ENCODE data around the gene OR5H1.
"Not testable (repeated sequence)": the region's sequence is repeated elsewhere in the genome, so short reads cannot be mapped to it uniquely, and the experiment has no call there.

OR5H1 gene

DNA sequence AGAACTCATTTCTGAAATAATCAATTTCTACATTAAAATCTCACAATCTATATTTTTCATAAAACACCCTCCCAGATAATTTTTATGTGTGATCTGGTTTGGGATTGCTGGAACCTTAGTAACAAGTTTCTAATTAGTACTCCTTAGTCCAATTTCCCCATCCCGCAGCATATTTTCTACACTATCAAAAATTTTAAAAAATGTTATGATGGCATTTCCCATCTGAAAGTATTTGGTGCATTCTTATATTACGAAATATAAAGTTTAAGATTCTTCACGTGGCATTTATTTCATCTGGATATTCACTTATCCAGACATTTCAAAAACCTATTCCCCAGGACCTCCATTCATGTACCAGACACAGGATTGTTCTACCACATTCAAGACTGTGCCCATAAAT lies 18.2 kb downstream of the OR5H1 start:
- TF ChIP-seq, protein P1, sequence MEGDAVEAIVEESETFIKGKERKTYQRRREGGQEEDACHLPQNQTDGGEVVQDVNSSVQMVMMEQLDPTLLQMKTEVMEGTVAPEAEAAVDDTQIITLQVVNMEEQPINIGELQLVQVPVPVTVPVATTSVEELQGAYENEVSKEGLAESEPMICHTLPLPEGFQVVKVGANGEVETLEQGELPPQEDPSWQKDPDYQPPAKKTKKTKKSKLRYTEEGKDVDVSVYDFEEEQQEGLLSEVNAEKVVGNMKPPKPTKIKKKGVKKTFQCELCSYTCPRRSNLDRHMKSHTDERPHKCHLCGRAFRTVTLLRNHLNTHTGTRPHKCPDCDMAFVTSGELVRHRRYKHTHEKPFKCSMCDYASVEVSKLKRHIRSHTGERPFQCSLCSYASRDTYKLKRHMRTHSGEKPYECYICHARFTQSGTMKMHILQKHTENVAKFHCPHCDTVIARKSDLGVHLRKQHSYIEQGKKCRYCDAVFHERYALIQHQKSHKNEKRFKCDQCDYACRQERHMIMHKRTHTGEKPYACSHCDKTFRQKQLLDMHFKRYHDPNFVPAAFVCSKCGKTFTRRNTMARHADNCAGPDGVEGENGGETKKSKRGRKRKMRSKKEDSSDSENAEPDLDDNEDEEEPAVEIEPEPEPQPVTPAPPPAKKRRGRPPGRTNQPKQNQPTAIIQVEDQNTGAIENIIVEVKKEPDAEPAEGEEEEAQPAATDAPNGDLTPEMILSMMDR (IDR thresholded peaks at IDR 0.05; ENCODE audit: low read depth, low read length, missing control alignments), result no peak
- no peak for DNase-seq (ENCODE audit: extremely low read depth, low read depth)
- H3K4me3 ChIP-seq (replicated peaks; ENCODE audit: low read depth, low read length), result no peak overlapping the region

DNA sequence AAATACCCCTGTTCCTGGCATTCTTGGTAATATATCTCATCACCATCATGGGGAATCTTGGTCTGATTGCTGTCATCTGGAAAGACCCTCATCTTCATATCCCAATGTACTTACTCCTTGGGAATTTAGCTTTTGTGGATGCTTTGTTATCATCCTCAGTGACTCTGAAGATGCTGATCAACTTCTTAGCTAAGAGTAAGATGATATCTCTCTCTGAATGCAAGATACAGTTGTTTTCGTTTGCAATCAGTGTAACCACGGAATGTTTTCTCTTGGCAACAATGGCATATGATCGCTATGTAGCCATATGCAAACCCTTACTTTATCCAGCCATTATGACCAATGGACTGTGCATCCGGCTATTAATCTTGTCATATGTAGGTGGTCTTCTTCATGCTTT lies 18.9 kb downstream of the OR5H1 start:
- not testable (repeated sequence) for DNase-seq (ENCODE audit: extremely low read depth, low read depth); H3K4me3 ChIP-seq (replicated peaks; ENCODE audit: low read depth, low read length)

DNA sequence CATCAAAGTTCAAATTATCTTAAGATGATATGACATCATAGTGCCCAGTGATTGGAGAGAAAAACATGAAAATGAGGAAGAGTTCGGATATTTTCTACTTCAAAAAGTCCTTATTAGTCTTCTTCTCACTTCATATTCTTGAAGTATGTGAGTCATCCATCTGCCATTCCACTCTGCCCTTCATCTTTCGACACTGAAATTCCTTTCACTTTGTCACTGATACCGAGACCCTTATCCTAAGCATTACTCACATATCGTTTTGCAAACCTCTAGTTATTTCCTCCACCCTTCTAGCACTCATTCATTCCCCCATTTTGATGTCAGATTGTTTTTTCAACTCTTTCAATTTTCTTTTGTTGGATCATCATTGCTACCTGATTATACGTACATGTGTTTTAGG lies 20.7 kb downstream of the OR5H1 start:
- H3K4me3 ChIP-seq (replicated peaks; ENCODE audit: low read depth, low read length), result no peak overlapping the region
- DNase-seq (ENCODE audit: extremely low read depth, low read depth), result no peak
- TF ChIP-seq, protein P1 (IDR thresholded peaks at IDR 0.05; ENCODE audit: low read depth, low read length, missing control alignments), result no peak

DNA sequence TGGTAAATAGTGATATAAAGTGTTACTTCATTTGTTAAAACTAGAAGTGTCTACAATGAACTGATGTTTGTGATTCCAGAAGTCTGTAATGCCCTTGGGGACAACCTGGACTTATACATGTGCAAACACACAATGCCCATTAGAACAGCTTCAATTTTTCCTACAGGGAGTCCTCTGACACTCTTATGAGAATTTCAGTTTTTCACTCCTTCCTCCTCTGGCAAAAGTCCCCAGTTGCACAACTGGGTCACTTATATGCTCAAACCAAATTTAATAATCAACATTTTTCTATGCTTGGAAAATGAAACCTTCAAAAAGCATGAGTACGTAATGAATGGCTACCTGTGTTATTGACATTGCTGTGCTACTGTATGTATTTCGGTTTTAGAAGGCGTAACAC lies 35.9 kb downstream of the OR5H1 start, which contains the start of gene OR5H15:
Gene OR5H15 (plus strand): TSS at position 301 of the 400 bp plus-strand sequence. CDS start 2,004 bp downstream, outside the sequence.
- DNase-seq (ENCODE audit: extremely low read depth, low read depth), result no peak
- no peak within 1 kb of the TSS for H3K4me3 ChIP-seq (replicated peaks; ENCODE audit: low read depth, low read length)
- TF ChIP-seq, protein P1 (IDR thresholded peaks at IDR 0.05; ENCODE audit: low read depth, low read length, missing control alignments), result no peak

- H3K4me3 ChIP-seq (replicated peaks; ENCODE audit: low read depth, low read length), result no peak overlapping the region
- DNase-seq (ENCODE audit: extremely low read depth, low read depth), result no peak
- TF ChIP-seq, protein P1 (IDR thresholded peaks at IDR 0.05; ENCODE audit: low read depth, low read length, missing control alignments), result no peak
Observed at GRCh38 chr3:98171071-98171470, 40.5 kb downstream of the OR5H1 start.

- no peak overlapping the region for H3K4me3 ChIP-seq (replicated peaks; ENCODE audit: low read depth, low read length)
- TF ChIP-seq, protein P1 (IDR thresholded peaks at IDR 0.05; ENCODE audit: low read depth, low read length, missing control alignments), result no peak
- no peak for DNase-seq (ENCODE audit: extremely low read depth, low read depth)
Observed at GRCh38 chr3:98172621-98173020, 42.1 kb downstream of the OR5H1 start.

DNA sequence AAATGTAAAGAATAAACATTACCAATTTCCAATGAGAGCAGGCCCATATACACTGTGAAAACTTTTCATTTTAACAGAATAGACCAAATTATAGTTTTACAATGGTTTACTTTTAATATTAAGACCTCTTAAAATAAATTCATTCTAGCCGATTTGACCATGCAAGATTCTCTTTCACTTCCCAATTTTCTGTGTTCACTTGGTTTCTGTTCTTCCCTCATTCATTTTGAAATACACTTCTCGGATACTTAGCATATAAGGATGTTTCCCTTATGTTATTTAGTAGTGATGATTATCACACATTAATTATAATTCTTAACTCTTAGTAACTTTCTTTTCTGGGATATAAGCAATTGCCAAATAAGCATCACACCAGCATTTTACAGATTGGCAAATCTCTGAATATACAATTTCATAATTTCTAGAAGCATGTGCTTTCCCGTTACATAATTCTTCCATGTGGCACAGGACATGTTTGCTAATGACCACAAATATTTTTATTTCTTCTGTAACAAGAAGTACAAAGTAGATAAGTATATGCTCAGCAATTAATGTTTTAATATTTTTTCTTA lies 49.9 kb downstream of the OR5H1 start:
- no peak for DNase-seq (ENCODE audit: extremely low read depth, low read depth)
- no peak overlapping the region for H3K4me3 ChIP-seq (replicated peaks; ENCODE audit: low read depth, low read length)
- TF ChIP-seq, protein P1 (IDR thresholded peaks at IDR 0.05; ENCODE audit: low read depth, low read length, missing control alignments), result no peak

Measured in HFF-Myc (cell line).